HG03095 (cell line): Measurements from ENCODE around the gene ALX4.

ENCODE experiments used
- ATAC-seq: cut with Tn5 transposase; IDR thresholded peaks from one replicate; pipeline ENCODE4 v1.9.1; 2021; ENCODE audit warnings: moderate library complexity; ENCODE audit not compliant: unreplicated experiment

Gene ALX4

GRCh38 chr11:44316659-44317240 is 6.8 kb upstream of the ALX4 start:
- no peak for ATAC-seq

- no peak for ATAC-seq
Observed at GRCh38 chr11:44315947-44316658, 6.2 kb upstream of the ALX4 start.

- no peak for ATAC-seq
Observed at GRCh38 chr11:44314733-44315132, 4.8 kb upstream of the ALX4 start.

GRCh38 chr11:44313761-44314489 is 4.0 kb upstream of the ALX4 start:
- ATAC-seq = no peak

GRCh38 chr11:44312876-44313275 is 2.9 kb upstream of the ALX4 start:
- ATAC-seq = no peak

GRCh38 chr11:44311339-44312261 is 1.7 kb upstream of the ALX4 start:
- ATAC-seq = no peak

GRCh38 chr11:44310463-44311272 is 729 bp upstream of the ALX4 start:
- ATAC-seq = no peak

GRCh38 chr11:44310206-44310462 is 195 bp upstream of the ALX4 start:
- no peak for ATAC-seq

GRCh38 chr11:44308923-44309477 is 939 bp downstream of the ALX4 start:
- ATAC-seq = no peak

- ATAC-seq = no peak
Observed at GRCh38 chr11:44308256-44308922, 1.6 kb downstream of the ALX4 start.

- ATAC-seq = no peak
Observed at GRCh38 chr11:44307340-44308099, 2.4 kb downstream of the ALX4 start.

- no peak for ATAC-seq
Observed at GRCh38 chr11:44306918-44307244, 3.1 kb downstream of the ALX4 start.

GRCh38 chr11:44306052-44306917 is 3.7 kb downstream of the ALX4 start:
- ATAC-seq = no peak

GRCh38 chr11:44305470-44306051 is 4.4 kb downstream of the ALX4 start:
- ATAC-seq = no peak

GRCh38 chr11:44305026-44305469 is 4.9 kb downstream of the ALX4 start:
- no peak for ATAC-seq

GRCh38 chr11:44304091-44305025 is 5.6 kb downstream of the ALX4 start:
- no peak for ATAC-seq
